Naive thymus-derived CD4-positive, alpha-beta T cell (primary cell): ENCODE results near the gene PDSS2. TPM values are rescaled to one million over a fixed set of nuclear protein-coding genes. Genes with fewer than 3 reads are reported as not detected.

ENCODE experiments used
- ATAC-seq: fragments of 150-1000 bp; cut with Tn5 transposase; 2 replicates; pipeline ENCODE4 v1.10.0; 2021; ENCODE audit warnings: mild to moderate bottlenecking, moderate library complexity
- CTCF ChIA-PET: fragments of 350-600 bp; sonication (Branson Sonifier 250); formaldehyde crosslinking; loops from one replicate; lab custom pipeline; 2021; ENCODE audit warnings: antibody characterized with exemption; lab: Charles Lee
- POLR2A ChIA-PET: fragments of 350-600 bp; sonication (Branson Sonifier 250); formaldehyde crosslinking; loops from one replicate; lab custom pipeline; 2021; ENCODE audit warnings: antibody characterized with exemption, inconsistent platforms; lab: Charles Lee
- DNase-seq, 9 donors: peaks; one replicate each; pipeline versions ENCODE4 v3.0.0 to v3.0.0-alpha.2; 2020 to 2022; ENCODE audit warnings: mixed read lengths in 1 of 9
- H3K27ac ChIP-seq: one replicate; pipeline ENCODE4 v1.7.0; 2013; ENCODE audit warnings: mild to moderate bottlenecking, low read depth, low read length, moderate library complexity
- H3K27me3 ChIP-seq, 2 donors: one replicate each; pipeline ENCODE4 v1.7.0; 2013; ENCODE audit warnings: low read length in 2 of 2, mild to moderate bottlenecking in 2 of 2, moderate library complexity in 2 of 2; ENCODE audit not compliant: control insufficient read depth in 2 of 2, insufficient read depth in 2 of 2
- H3K36me3 ChIP-seq, 3 experiments: 1 replicate in 2 of 3; 2 replicates in 1 of 3; pipeline ENCODE4 v1.7.0; 2013; ENCODE audit warnings: low read length in 3 of 3, mild to moderate bottlenecking in 3 of 3, moderate library complexity in 1 of 3; ENCODE audit not compliant: insufficient read depth in 3 of 3, control insufficient read depth in 2 of 3
- H3K4me1 ChIP-seq, 2 donors: one replicate each; pipeline ENCODE4 v1.7.0; 2013; ENCODE audit warnings: low read length in 2 of 2, mild to moderate bottlenecking in 2 of 2, moderate library complexity in 1 of 2; ENCODE audit not compliant: control insufficient read depth in 2 of 2, insufficient read depth in 2 of 2
- H3K4me3 ChIP-seq: 2 replicates; pipeline ENCODE4 v1.7.0; 2013; ENCODE audit warnings: mild to moderate bottlenecking, low read length
- H3K9me3 ChIP-seq, 3 experiments: 1 replicate in 2 of 3; 2 replicates in 1 of 3; pipeline ENCODE4 v1.7.0; 2013; ENCODE audit warnings: low read length in 3 of 3; ENCODE audit not compliant: control insufficient read depth in 2 of 3
- H3K27ac Mint-ChIP-seq, 9 donors: one replicate each; pipeline ENCODE4 v1.8.0; 2020 to 2022; ENCODE audit warnings: mixed read lengths in 9 of 9, mild to moderate bottlenecking in 8 of 9, moderate library complexity in 5 of 9, inconsistent platforms in 2 of 9
- H3K27me3 Mint-ChIP-seq, 5 donors: one replicate each; pipeline ENCODE4 v1.8.0; 2021 to 2022; ENCODE audit warnings: mixed read lengths in 5 of 5, mild to moderate bottlenecking in 1 of 5
- H3K36me3 Mint-ChIP-seq, 5 donors: one replicate each; pipeline ENCODE4 v1.8.0; 2020 to 2022; ENCODE audit warnings: mixed read lengths in 5 of 5, mild to moderate bottlenecking in 3 of 5, inconsistent platforms in 1 of 5
- H3K4me1 Mint-ChIP-seq, 7 donors: one replicate each; pipeline ENCODE4 v1.8.0; 2020 to 2022; ENCODE audit warnings: mixed read lengths in 7 of 7, mild to moderate bottlenecking in 3 of 7, inconsistent platforms in 1 of 7
- H3K4me3 Mint-ChIP-seq, 10 donors: one replicate each; pipeline ENCODE4 v1.8.0; 2020 to 2022; ENCODE audit warnings: mild to moderate bottlenecking in 10 of 10, mixed read lengths in 10 of 10, moderate library complexity in 6 of 10, inconsistent platforms in 2 of 10
- H3K9me3 Mint-ChIP-seq, 11 donors: one replicate each; pipeline ENCODE4 v1.8.0; 2020 to 2022; ENCODE audit warnings: mixed read lengths in 11 of 11, mild to moderate bottlenecking in 4 of 11, inconsistent platforms in 1 of 11, moderate library complexity in 1 of 11
- intact Hi-C, 2 donors: fragments of 100-400 bp; cut with micrococcal nuclease; formaldehyde crosslinking; loops; one replicate each; pipeline ENCODE4 v1.15.1; 2023
- polyA plus RNA-seq, 2 donors: library from polyadenylated mRNA; unstranded; fragments of 300-500 nt; fragmentation: Illumina TruSeq; gene quantifications; one replicate each; pipeline ENCODE4 v1.2.3, GENCODE V29; 2021
- total RNA-seq, 6 experiments: library from RNA in 5 of 6; stranded (reverse) in 5 of 6; gene quantifications; 1 replicate in 5 of 6; 2 replicates in 1 of 6; pipeline ENCODE4 v1.2.3 and lab custom pipeline; 2021 to 2026

The PDSS2 gene
- total and polyA plus RNA-seq, 7 experiments from 2014 or later = 12.0 to 16.6 (median 12.4) TPM

- H3K4me1 Mint-ChIP-seq = peaks cover 9 to 25% (median 17%) of the 10 kb centered on the region in 7 donors
- peaks cover 0 to 43% (median 25%) of the 10 kb centered on the region in 5 donors for H3K36me3 Mint-ChIP-seq
- no peaks in the 10 kb centered on the region for H3K27me3 Mint-ChIP-seq
- ChIA-PET CTCF (no interaction called here), POLR2A (interaction anchor here (0.5 kb wide), 1 partner anchor 10 kb away, joined by 3 read pairs; no protein-coding TSS in a partner anchor)
- H3K4me3 Mint-ChIP-seq = no peak overlapping the region
- Histone ChIP-seq H3K4me1 (peaks cover 4 to 6% of the 10 kb centered on the region in 2 donors), H3K9me3 (no peaks in the 10 kb centered on the region), H3K36me3 (no peaks in the 10 kb centered on the region), H3K27me3 (no peaks in the 10 kb centered on the region), H3K4me3 (no peak overlapping the region), H3K27ac (no peak overlapping the region)
- H3K27ac Mint-ChIP-seq = no peak overlapping the region
- intact Hi-C loops = loop anchor here in 1 of 2 donors (2.0 kb wide), 1 partner anchor 127 kb away; the partner anchor contains the start of gene PDSS2
- ATAC-seq (no peak), DNase-seq (no peak)
- no peaks in the 10 kb centered on the region for H3K9me3 Mint-ChIP-seq
These were observed 127.7 kb downstream of the PDSS2 start for GRCh38 chr6:107331409-107332386.

GRCh38 chr6:107330168-107330567, 129.2 kb downstream of the PDSS2 start:
- peak overlapping the region in 7 of 10 donors; percentile 6 to 63 (median 32) for H3K4me3 Mint-ChIP-seq
- DNase-seq = peak in 4 of 9 donors; percentile 5 to 25 (median 16)

GRCh38 chr6:107329063-107329860, 130.1 kb downstream of the PDSS2 start:
- H3K4me3 Mint-ChIP-seq = no peak overlapping the region
- Histone ChIP-seq H3K27ac (no peak overlapping the region), H3K4me3 (no peak overlapping the region), H3K36me3 (no peaks in the 10 kb centered on the region), H3K27me3 (no peaks in the 10 kb centered on the region), H3K4me1 (peaks cover 4 to 6% of the 10 kb centered on the region in 2 donors), H3K9me3 (no peaks in the 10 kb centered on the region)
- ATAC-seq (no peak), DNase-seq (no peak)
- ChIA-PET CTCF (no interaction called here), POLR2A (no interaction called here)
- H3K27ac Mint-ChIP-seq = peak overlapping the region in 2 of 9 donors; percentile 52 to 71
- H3K27me3 Mint-ChIP-seq = no peaks in the 10 kb centered on the region
- H3K9me3 Mint-ChIP-seq = no peaks in the 10 kb centered on the region
- intact Hi-C loops = no loop called here
- H3K36me3 Mint-ChIP-seq = peaks cover 0 to 44% (median 27%) of the 10 kb centered on the region in 5 donors
- peaks cover 9 to 25% (median 17%) of the 10 kb centered on the region in 7 donors for H3K4me1 Mint-ChIP-seq

More at GRCh38 chr6:107330168-107330567, 129.2 kb downstream of the PDSS2 start:
- Mint-ChIP-seq H3K9me3 (no peaks in the 10 kb centered on the region), H3K36me3 (peaks cover 0 to 46% (median 28%) of the 10 kb centered on the region in 5 donors), H3K27me3 (no peaks in the 10 kb centered on the region), H3K4me1 (peaks cover 9 to 25% (median 17%) of the 10 kb centered on the region in 7 donors), H3K27ac (peak overlapping the region in 7 of 9 donors; percentile 1 to 71 (median 30))
- CTCF ChIA-PET = no interaction called here
- Histone ChIP-seq H3K27me3 (no peaks in the 10 kb centered on the region), H3K4me1 (peaks cover 4 to 6% of the 10 kb centered on the region in 2 donors), H3K4me3 (no peak overlapping the region), H3K9me3 (no peaks in the 10 kb centered on the region), H3K36me3 (no peaks in the 10 kb centered on the region), H3K27ac (no peak overlapping the region)
- peak; percentile 50 for ATAC-seq
- intact Hi-C loops = loop anchor here in 1 of 2 donors (2.0 kb wide), 1 partner anchor 129 kb away; the partner anchor contains the start of gene PDSS2
- POLR2A ChIA-PET = no interaction called here

- Mint-ChIP-seq H3K27me3 (no peaks in the 10 kb centered on the region), H3K4me3 (no peak overlapping the region), H3K4me1 (peaks cover 9 to 20% (median 18%) of the 10 kb centered on the region in 7 donors), H3K9me3 (no peaks in the 10 kb centered on the region), H3K36me3 (peaks cover 0 to 39% (median 18%) of the 10 kb centered on the region in 5 donors), H3K27ac (no peak overlapping the region)
- H3K36me3 ChIP-seq = no peaks in the 10 kb centered on the region
- H3K4me1 ChIP-seq = peaks cover 4 to 6% of the 10 kb centered on the region in 2 donors
- H3K27ac ChIP-seq = no peak overlapping the region
- intact Hi-C loops = no loop called here
- no peaks in the 10 kb centered on the region for H3K9me3 ChIP-seq
- ATAC-seq (no peak), DNase-seq (no peak)
- no peaks in the 10 kb centered on the region for H3K27me3 ChIP-seq
- CTCF ChIA-PET = no interaction called here
- H3K4me3 ChIP-seq = no peak overlapping the region
- POLR2A ChIA-PET = no interaction called here
These were observed 131.3 kb downstream of the PDSS2 start for GRCh38 chr6:107328081-107328480.

- Mint-ChIP-seq H3K4me3 (no peak overlapping the region), H3K27me3 (no peaks in the 10 kb centered on the region), H3K9me3 (no peaks in the 10 kb centered on the region), H3K4me1 (peaks cover 0 to 9% (median 6%) of the 10 kb centered on the region in 7 donors), H3K36me3 (peaks cover 0 to 22% (median 8%) of the 10 kb centered on the region in 5 donors), H3K27ac (no peak overlapping the region)
- no peaks in the 10 kb centered on the region for H3K36me3 ChIP-seq
- H3K4me1 ChIP-seq = no peaks in the 10 kb centered on the region
- no peaks in the 10 kb centered on the region for H3K27me3 ChIP-seq
- ChIA-PET POLR2A (no interaction called here), CTCF (interaction anchor here (1.8 kb wide), 1 partner anchor 10 kb away, joined by 4 read pairs; no protein-coding TSS in a partner anchor)
- H3K27ac ChIP-seq = no peak overlapping the region
- H3K9me3 ChIP-seq = no peaks in the 10 kb centered on the region
- no peak for DNase-seq
- intact Hi-C loops = no loop called here
- ATAC-seq = no peak
- H3K4me3 ChIP-seq = no peak overlapping the region
These were observed 136.1 kb downstream of the PDSS2 start for GRCh38 chr6:107323133-107323785.

GRCh38 chr6:107321793-107322192, 137.6 kb downstream of the PDSS2 start:
- Mint-ChIP-seq H3K9me3 (no peaks in the 10 kb centered on the region), H3K27ac (peak overlapping the region in 2 of 9 donors; percentile 0 to 22), H3K4me1 (peaks cover 0 to 9% (median 5%) of the 10 kb centered on the region in 7 donors), H3K36me3 (peaks cover 0 to 17% (median 4%) of the 10 kb centered on the region in 5 donors), H3K4me3 (no peak overlapping the region), H3K27me3 (no peaks in the 10 kb centered on the region)
- H3K4me3 ChIP-seq = no peak overlapping the region
- no peak overlapping the region for H3K27ac ChIP-seq
- ChIA-PET POLR2A (no interaction called here), CTCF (no interaction called here)
- no peak for ATAC-seq
- intact Hi-C loops = no loop called here
- H3K4me1 ChIP-seq = no peaks in the 10 kb centered on the region
- H3K27me3 ChIP-seq = no peaks in the 10 kb centered on the region
- H3K36me3 ChIP-seq = no peaks in the 10 kb centered on the region
- H3K9me3 ChIP-seq = no peaks in the 10 kb centered on the region
- DNase-seq = no peak
